ENCODE data around the gene SIAH3.

SIAH3 gene

DNA sequence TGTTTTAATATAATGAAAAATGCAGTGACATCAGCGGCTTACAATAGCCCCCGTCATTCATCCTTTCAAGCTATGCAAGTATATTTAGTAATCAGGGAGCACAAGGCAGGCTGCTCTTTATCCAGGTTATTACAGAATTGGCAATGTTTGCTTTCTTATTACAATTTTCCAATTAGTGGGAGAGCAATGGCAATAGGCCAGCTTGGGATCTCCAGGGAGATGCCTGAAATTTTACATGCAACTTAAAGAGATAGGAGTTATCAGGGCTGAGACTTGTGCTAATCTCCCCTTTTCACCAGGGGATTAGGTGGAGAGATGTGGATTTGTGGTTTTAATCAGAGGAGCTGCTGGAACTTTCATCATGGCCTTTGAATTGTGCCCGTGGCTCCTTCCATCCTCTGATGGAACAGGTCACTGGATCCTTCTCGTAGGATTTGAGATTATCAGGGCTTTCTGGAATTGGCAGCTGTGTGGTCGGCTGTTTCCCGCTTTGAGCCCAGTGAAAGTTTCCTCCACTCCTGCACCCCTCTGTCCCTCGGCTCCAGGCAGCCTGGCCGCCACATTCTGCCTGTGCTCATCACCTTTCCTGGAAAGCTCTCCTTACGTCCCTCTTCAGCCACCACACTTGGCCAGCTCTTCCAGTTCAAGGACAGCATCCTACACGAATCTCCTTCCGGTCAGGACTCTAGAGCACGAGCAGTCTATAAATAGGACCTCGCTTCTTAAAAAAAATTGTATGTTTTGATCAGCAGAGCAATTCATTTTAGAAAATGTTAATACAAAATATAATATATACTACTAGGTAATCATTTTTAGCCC is 102.4 kb downstream of the SIAH3 start:
- in situ Hi-C loops (cut with MboI; ENCODE audit: low sequenced_read_pairs): no loop called here

GRCh38 chr13:45747071-45747470 is 104.5 kb downstream of the SIAH3 start:
- in situ Hi-C loops (cut with MboI; ENCODE audit: low sequenced_read_pairs): no loop called here

DNA sequence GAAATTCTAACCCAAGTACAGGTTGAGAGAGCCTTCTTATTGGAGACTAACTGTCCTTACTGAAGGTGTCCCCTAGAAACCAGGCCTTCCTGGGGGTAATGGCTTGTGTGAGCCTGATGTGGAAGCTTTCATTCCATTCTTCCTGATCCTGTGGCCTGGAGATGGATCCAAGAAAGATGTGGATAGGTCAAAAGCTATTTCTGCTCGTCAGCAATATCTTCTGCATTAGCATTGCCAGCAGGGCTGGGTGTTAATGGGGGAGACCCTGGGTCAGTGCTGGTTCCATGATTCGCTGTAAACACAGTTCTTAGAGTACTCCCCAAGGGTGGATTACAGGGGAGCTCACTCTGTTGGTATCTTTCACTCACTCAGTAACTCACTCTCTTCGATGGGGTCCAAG is 106.6 kb downstream of the SIAH3 start:
- in situ Hi-C loops (cut with MboI; ENCODE audit: low sequenced_read_pairs): no loop called here

- in situ Hi-C loops (cut with MboI; ENCODE audit: low sequenced_read_pairs): no loop called here
Observed at GRCh38 chr13:45742985-45743384, 108.6 kb downstream of the SIAH3 start.

GRCh38 chr13:45737571-45738017 is 114.0 kb downstream of the SIAH3 start:
- in situ Hi-C loops (cut with MboI; ENCODE audit: low sequenced_read_pairs): no loop called here

DNA sequence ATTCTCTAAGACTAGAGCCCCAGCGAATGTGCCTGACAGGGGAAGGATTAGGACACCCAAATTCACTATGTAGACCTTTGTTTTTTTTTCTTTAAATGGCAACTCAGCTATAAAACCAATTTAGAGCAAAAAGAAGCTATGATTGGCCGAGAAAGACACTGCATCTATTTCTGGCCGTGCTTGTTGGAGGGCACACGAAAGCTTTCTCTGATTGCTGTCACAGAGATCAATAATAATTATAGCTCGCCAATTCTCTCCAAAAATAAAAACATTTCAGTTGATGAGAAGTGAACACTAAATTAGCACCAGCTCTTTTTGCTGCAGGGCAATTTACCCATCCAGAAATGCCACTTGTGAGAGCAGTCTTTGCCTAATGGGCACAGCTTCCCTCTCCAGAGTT is 118.2 kb downstream of the SIAH3 start:
- in situ Hi-C loops (cut with MboI; ENCODE audit: low sequenced_read_pairs): no loop called here

GRCh38 chr13:45732916-45733315 is 118.6 kb downstream of the SIAH3 start:
- in situ Hi-C loops (cut with MboI; ENCODE audit: low sequenced_read_pairs): no loop called here

DNA sequence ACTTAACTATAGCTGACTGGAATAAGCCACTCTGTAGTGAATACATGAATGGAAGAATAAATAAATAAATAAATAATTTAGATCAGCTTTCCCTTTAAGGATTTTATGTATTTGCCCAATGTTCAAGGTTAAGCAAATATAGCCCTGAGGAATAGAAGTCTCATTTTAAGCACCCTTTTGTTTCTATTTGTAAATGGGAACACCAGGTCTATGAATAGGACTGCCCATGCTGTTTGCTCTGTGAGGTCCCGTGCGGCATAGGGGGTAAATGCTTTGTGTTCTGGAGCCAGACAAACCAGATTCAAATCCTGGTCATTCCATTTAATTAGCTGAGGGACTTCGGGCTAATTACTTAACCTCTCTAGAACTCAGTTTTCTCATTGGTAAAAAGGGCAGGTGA is 120.1 kb downstream of the SIAH3 start:
- in situ Hi-C loops (cut with MboI; ENCODE audit: low sequenced_read_pairs): no loop called here

GRCh38 chr13:45728759-45729158 is 122.8 kb downstream of the SIAH3 start:
- in situ Hi-C loops (cut with MboI; ENCODE audit: low sequenced_read_pairs): no loop called here
